GM10266 (cell line): Measurements from ENCODE around the gene KSR1.

Experiments used
- DNase-seq: peaks from one replicate; pipeline ENCODE4 v3.0.0; 2012; ENCODE audit errors: extremely low spot score
- TF ChIP-seq, protein P1 (sequence below): IDR thresholded peaks from 2 replicates; pipeline ENCODE4 v1.5.1; 2012; ENCODE audit warnings: mild to moderate bottlenecking, low read depth; ENCODE audit not compliant: control insufficient read depth, insufficient read depth; ENCODE audit errors: missing control alignments

Gene KSR1

DNA sequence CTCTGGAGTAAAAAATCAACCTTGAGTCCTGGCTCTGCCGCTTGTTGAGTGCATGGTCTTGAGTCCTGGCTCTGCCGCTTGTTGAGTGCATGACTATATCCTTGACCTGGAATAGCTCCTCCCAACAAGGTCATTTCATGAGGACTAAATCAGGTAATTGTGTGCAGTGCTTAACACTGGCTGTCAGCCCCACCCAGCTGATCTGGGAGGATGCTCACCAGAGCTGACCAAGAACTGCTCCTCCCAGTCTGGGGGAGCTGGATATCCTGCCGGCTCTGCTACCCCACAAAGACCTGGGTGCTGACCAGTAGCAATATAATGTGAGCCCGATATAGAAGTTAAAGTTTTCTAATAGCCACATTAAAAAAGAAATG is 154.0 kb downstream of the KSR1 start:
- DNase-seq = no peak
- TF ChIP-seq, protein P1, sequence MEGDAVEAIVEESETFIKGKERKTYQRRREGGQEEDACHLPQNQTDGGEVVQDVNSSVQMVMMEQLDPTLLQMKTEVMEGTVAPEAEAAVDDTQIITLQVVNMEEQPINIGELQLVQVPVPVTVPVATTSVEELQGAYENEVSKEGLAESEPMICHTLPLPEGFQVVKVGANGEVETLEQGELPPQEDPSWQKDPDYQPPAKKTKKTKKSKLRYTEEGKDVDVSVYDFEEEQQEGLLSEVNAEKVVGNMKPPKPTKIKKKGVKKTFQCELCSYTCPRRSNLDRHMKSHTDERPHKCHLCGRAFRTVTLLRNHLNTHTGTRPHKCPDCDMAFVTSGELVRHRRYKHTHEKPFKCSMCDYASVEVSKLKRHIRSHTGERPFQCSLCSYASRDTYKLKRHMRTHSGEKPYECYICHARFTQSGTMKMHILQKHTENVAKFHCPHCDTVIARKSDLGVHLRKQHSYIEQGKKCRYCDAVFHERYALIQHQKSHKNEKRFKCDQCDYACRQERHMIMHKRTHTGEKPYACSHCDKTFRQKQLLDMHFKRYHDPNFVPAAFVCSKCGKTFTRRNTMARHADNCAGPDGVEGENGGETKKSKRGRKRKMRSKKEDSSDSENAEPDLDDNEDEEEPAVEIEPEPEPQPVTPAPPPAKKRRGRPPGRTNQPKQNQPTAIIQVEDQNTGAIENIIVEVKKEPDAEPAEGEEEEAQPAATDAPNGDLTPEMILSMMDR = no peak

DNA sequence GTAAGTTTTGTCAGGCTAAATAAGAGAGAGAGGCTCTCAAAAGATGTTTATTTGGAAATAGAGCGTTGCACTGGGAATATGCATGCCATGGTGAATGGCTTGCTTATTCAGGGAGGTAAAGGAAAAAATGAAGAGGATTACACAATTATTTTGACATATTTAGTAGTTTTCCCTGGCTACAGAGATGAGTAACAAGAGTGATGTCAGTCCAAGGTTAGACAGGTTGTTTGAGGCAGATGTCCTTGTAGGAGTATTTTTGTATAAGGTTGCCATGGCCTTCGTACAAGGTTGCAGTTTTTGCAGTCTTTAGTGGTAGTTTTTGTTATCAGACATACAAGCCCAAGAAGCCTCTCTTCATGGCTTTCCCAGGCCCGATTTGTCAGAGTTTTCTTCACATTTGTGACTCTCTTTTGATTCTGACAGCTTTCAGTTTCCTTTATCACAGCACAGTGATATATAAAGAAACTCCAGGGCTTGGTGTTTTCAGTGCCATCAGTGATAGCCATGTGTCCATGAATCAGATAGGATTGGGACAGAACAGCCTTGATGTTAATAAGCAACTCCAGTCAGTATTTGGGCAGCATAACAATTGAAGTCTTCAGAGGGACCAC is 156.0 kb downstream of the KSR1 start:
- TF ChIP-seq, protein P1 = no peak
- DNase-seq = no peak

DNA sequence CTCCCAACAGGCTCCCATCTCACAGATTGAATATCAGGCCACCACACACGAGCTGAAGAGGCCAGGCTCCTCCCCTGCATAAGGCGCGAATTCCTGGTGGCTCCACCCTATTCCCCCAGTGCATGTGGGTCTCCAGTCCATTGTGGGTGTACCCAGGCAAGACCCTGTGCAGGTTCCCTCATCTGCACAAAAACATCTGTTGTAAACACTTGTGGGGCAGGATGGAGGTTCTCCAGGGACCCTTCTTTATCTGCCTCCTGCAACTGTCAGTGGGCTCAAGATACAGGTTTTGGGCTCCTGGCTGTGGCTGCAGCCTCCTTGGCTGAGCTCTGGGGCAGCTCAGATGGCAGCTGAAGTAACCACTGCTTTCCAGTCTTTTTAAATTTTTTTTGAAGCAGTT is 157.2 kb downstream of the KSR1 start:
- TF ChIP-seq, protein P1 = no peak
- DNase-seq = no peak

DNA sequence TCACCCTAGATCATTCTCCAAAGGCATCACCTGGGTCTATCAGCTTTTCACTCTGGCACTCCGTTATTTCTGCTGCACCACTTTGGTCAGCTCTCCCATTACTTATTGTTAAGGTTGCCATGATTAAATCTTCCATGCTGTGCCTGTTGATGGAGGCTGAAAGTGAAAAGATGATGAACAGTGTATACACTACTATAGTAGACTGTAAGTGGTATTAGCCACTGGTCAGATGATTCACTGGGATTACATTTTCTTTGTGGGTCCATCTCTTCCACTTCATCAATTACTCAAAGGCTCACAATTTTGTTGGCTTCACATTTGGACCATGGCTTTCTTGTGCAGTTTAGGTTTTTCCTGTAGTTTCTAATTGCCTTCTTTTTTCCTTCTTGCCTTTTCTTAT is 158.9 kb downstream of the KSR1 start:
- TF ChIP-seq, protein P1 = no peak
- no peak for DNase-seq

DNA sequence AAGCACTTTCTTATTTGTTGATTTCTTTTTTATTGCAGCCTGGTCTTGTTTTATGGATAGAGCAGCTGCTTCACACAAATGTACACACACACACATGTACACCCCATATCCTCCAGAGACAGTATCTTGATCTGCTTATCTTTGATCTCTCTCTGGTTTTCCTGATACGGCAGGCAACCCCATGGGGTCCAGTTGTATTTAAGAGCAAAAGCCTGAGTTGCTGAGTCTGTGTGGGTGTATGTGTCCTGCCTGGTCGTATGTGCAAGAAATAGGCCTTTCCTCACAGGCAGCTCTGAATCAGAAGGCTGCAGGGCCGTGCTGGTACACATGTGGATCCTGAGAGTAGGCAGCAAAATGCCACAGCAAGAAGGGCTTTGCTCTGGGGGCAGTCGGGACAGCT is 160.2 kb downstream of the KSR1 start:
- TF ChIP-seq, protein P1 = no peak
- no peak for DNase-seq

DNA sequence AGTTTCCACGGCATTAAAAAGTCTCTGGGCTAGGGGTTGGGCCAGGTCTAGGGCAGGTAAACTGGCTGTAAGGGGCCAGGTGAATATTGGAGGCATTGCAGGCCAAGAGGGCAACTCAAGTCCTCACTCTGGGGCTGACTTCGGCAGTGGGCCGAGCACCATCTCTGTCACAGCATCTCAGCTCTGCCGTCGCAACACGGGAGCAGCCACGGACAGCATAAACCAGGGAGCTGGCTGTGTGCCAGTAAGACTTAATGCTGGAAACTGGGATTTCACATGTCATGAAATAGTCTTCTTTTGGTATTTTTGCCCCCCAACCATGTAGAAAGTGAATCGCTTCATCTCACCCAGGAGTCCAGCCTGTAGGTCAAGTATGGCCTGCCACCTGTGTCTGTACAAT is 162.2 kb downstream of the KSR1 start:
- DNase-seq = no peak
- TF ChIP-seq, protein P1 = no peak

DNA sequence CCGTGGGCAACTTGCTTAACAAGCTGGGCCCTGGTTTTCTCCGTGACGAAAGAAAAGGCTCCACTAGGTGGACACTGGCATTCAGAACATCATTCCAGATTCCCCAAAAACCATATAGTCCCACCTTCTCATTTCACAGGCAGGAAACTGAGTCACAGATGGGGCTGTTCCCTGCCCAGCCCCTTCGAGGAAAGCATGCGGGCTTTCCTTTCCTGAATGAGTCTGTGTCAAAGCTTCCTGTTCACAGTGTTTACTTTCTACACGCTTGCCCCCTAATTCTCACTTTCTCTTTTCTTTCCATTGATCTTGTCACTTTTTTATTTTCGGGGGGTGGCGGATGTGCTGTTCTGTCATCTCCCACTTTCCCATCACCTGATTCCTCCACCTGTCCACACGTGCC is 164.5 kb downstream of the KSR1 start:
- TF ChIP-seq, protein P1 = no peak
- DNase-seq = no peak
